Amygdala (tissue), 56 donors: ENCODE measurements around the gene FADS1.
A peak's percentile ranks its signal among the peaks of the same experiment; 100 is the strongest.

Experiments used
- DNase-seq, 56 donors: peaks; one replicate each; lab custom pipeline; 2025; lab: John Stamatoyannopoulos, UW

The FADS1 gene

DNA sequence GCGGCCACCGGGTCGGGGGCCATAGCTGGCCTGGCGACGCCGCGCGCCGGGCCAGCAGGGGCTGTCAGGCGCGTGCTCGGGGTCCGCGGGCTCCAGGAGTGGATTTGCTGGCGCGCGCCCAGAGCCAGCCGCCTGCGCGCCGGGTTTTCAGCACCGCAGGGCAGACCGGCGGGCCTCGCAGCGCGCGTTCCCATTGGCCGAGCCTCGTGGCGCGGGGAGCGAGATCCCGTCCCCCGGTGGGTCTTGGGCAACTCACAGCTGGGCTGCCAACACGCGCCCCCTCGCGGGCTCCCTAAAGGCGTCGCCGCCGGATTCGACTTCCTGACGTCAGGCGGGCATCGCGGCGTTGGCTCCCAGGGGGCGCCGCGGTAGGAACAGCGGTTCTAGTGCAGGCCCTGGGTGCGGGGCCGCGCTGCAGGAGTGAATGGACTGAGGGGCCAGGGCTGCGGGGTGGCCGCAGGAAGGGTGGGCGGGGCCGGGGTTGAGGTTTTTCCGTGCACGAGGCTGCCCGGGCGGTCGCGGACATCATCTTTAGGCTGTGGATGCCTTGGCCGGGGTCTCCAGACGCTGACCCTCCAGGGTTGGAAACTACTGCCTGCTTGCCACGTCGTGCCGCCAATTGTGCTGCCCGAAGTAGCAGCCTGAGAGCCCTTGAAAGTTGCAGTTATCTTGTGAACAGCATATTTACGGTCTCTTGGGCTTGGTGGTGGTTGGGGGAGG is at the start of gene FADS1:
TSS of gene FADS1 (minus strand) at position 268 of the 720 bp plus-strand sequence. CDS start at position 194, 74 bp downstream.
- DNase-seq, result peak in 55 of 56 donors; percentile 44 to 97 (median 88)

DNA sequence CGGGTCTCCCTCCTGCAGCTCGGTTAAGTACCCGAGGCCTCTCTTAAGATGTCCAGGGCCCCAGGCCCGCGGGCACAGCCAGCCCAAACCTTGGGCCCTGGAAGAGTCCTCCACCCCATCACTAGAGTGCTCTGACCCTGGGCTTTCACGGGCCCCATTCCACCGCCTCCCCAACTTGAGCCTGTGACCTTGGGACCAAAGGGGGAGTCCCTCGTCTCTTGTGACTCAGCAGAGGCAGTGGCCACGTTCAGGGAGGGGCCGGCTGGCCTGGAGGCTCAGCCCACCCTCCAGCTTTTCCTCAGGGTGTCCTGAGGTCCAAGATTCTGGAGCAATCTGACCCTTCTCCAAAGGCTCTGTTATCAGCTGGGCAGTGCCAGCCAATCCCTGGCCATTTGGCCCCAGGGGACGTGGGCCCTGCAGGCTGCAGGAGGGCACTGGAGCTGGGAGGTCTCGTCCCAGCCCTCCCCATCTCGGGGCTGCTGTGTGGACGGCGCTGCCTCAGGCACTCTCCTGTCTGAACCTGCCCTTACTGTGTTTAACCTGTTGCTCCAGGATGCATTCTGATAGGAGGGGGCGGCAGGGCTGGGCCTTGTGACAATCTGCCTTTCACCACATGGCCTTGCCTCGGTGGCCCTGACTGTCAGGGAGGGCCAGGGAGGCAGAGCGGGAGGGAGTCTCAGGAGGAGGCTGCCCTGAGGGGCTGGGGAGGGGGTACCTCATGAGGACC is 49.6 kb upstream of the FADS1 start:
- DNase-seq, result no peak

DNA sequence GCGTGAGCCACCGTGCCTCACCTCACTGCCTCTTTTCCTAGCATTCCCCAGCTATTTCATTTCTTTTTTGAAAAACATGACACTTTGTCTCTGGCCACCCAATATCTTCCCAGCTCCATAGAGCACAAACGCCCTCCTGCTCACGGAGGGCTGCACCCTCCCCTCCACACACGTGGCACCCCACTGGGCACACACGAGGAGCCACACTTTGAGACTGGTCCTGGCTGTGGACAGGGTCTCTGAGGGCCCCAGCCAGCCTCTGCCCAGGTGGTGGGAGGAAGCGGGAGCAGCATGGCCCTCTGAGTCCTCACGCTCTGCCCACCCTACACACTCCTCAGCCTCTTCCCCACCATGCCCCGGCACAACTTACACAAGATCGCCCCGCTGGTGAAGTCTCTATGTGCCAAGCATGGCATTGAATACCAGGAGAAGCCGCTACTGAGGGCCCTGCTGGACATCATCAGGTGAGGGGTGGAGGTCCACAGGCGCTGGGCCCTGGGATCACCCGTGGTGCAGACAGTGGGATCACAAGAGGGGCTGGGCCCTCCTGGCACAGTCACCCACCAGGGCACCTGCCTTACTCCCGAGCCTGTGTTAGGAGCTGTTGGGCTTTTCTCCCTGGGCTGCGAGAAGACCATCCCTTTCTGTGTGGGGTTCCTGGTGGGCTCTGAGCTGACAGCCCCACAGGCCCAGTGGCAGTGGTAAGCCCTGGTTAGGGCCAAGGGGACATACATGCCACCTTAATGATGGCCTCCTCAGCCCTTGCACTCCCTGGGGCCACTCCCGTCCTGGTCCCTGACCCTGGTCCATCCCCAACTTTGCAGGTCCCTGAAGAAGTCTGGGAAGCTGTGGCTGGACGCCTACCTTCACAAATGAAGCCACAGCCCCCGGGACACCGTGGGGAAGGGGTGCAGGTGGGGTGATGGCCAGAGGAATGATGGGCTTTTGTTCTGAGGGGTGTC is 48.3 kb upstream of the FADS1 start:
- no peak for DNase-seq

DNA sequence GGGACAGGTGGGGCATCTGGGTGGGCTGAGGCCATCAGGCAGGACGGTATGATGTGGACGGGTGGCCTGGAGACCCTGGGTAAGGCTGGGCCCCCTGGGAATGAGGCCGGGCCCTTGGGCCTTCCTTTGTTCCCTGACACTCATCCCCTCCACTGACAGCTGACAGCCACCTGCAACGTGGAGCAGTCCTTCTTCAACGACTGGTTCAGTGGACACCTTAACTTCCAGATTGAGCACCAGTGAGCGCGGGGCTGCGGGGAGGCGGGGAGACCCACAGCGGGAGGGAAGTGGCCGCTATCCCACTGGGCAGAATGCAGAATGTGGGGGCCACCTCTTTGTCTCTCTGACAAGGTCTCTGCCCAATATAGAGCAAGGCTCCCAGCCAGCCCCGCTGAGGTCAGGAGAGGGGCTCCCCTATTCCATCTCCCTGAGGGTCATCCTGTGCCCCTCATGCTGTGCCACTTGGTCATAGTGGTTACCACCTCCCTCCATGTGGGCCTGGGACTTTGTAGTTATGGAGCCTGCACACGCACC is 46.8 kb upstream of the FADS1 start:
- DNase-seq, result no peak

DNA sequence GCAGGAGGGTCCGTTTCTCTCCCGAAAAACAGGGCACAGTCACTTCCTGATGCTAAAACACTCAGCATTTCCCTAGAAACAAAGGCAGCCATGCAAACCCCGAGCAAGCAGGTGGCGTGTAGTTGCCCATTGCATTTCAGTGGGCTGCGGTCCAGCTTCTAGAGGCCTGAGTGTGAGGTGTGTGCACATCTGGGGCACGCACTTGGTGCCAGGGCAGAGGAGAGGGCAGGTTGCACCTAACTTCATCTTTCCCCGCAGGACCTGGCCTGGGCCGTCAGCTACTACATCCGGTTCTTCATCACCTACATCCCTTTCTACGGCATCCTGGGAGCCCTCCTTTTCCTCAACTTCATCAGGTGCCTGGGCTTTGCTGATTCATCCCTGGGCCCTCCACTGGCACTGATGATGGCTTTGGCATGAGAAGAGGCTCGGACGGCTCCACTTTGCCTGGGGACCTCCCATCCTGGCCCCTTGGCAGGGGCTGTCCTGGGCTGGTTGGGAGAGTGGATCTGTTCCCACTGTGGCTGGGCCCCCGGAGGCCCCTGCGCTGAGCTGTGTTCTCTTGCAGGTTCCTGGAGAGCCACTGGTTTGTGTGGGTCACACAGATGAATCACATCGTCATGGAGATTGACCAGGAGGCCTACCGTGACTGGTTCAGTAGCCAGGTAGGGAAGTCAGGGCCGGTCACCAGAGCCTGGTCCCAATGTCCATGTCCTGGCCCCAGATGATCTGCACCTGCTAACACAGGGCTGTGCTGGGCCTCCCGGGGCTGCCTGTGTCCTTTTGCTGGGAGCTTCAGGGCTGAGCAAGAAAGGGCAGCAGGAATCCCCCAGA is 46.1 kb upstream of the FADS1 start:
- DNase-seq, result no peak

DNA sequence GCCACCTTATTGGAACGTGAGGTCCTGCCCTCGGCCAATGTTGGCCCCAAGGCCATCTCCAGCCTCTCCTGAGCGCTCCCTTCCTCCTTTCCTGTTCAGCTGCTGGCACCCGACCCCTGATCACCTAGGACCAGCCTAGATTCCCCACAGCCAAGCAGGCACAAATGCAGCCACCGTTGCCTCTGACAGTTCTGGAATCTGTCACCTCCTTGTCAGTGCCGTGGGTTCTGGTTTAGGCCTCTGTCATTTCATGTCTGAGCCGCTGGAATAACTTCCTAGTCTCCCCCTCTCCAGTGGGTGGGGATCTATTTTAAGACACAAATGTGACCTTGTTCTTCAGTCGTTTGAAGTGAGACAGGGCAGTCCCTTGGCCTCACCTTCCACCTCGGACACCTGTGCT is 44.8 kb upstream of the FADS1 start:
- no peak for DNase-seq

DNA sequence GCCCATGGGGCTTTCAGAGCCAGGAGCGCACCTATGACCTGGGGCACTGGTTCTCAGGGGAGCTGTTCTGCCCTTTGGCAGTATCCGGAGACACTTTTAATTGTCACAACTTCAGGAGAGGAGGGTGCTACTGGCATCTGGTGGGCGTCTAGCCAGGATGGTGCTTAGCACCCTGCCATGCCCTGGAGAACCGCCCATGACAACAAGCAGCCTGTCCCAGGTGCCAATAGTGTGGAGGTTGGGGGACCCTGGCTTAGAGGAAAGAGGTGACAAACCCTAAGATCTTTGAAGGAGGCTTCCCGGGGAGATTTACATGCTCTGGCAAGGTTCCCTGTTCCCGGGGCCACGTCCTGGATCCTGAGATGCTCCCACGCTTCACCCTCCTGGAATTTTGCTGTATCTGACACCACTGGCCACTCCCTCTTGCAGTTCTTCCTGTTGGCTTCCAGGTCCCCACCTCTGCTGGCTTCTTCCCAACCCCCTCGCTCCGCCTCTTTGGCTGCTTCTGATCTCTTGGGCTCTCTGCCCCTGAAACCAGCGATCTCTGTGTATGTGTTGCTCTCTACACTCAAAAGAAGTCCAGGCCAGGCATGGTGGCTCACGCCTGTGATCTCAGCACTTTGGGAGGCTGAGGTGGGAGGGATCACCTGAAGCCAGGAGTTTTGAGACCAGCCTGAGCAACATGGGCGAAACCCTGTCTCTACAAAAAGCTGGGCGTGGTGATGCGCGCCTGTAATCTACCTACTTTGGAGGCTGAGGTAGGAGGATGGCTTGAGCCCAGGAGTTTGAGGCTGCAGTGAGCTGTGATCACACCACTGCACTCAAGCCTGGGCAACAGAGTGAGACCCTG is 43.5 kb upstream of the FADS1 start:
- DNase-seq, result peak in 2 of 56 donors; percentile 8 to 13

DNA sequence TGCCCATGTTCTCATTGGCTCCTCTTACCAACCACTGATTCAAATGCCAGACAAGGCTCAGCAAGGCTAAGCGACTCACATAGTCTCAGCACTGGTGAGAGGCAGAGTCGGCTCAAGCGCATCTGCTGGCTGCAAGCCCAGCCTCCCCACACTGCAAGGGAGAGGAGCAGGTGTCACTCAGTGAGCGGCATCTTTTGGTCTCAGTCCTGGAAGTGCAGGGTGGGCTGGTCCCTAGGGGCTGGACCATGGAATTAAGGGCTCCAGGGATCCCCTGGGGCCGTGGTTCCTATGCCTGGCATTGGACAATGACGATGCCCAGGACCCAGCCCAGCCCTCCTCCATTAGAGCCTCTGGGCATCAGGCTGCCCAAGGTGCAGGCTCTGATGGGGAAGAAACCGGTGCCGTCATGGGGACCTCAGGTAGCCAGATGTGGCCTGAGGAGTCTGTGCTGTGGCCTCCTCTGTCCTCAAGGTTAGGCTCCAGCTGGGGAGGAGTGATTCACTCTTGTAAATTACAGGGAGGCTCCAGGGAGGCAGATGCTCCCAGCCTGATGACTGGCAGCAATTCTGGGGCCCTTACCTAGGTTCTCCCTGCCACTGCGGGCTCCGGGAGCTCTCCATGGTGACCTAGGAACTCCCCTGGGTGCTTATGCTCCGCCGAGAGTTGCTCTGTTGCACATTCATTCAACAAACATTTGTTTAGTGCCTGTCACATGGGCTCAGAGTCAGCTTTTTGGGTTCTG is 39.3 kb upstream of the FADS1 start:
- DNase-seq, result peak in 4 of 56 donors; percentile 11 to 33 (median 23)

DNA sequence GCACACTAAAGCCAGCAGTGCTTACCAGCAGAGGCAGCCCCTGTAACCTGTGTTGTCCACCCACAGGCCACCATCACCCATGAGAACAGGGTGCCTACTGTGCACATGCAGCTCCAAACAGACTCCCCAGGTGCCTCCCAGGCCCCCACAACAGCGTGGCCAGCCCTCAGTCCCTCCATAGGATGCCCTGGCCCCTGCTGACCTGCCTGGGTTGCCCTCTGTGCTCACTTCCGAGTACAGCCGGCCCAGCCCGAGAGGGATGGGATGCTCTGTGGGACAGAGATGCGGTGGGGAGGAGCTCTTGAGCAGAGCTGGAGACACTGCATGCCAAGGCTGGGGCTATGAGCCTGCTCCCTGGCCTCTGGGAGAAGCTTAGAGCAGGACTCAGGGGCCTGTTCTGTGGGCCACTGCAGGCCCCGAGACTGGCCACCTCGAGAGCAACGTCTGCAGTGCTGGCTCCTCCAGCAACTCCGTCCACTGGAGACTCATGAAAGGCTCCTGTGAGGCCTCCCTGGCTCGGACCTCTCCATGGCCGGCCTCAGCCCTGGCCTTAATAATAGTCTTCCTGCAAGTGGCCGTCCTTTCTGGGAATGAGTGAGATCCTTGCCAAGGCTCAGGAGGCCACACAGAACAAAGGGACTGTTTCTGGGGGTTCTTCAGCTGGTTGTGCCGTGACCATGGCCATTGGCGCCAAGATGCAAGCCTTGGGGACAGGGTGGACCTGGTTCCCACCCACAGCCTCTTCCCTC is 38.3 kb upstream of the FADS1 start:
- peak in 15 of 56 donors; percentile 19 to 69 (median 43) for DNase-seq

DNA sequence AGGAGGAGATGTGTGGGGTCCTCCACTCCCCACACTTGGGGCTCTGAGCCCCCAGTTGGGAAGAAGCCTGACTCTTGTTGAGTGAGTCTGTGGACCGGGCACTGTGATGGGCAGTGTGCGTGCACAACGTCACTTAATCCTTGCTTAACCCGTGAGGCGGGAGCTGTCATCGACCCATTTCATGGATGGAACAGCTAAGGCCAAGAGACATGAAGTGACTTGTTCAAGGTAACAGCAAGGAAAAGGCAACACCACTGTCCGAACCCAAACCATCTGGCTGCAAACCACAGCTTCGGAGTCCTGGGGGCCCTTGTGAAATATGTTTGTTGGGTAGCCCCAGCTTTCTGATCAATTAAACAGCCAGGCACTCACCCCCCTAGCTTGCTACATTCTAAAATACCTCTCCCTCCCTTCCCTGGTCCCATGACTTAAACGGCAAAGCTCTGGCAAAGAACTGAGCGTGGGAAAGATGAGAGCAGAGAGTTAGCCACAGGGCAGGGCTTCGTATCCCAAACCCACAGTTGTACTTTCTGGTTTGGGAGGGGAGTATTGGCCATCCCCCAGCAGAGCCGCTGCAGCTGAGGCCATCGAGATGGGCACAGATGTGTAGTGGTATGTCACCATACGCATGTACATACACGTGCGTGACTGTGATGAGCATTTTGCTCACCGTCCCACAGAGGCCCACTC is 37.5 kb upstream of the FADS1 start:
- no peak for DNase-seq

DNA sequence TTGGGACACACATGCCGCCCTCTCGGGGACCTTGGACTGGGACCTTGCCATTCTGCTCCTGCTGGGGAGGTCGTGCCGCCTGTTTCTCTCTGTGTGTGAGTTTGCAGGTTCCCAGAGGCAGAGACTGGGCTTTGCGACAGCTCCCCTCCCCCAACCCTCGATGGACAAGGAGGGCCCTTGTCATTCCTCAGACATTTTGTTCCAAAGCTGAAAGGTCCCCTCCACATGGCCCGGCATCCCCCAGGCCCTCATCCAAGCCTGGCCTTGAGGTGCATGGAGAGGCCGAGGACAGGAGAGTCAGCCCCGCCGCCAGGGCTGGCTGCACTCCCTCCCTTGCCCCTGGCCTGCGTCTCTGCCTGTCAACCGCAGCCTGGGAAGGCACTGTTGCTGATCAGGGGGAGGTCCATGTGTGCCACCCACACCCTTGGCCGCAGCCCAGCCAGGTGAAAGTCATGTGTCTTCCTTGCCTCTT is 36.9 kb upstream of the FADS1 start:
- peak in 36 of 56 donors; percentile 23 to 82 (median 56) for DNase-seq

DNA sequence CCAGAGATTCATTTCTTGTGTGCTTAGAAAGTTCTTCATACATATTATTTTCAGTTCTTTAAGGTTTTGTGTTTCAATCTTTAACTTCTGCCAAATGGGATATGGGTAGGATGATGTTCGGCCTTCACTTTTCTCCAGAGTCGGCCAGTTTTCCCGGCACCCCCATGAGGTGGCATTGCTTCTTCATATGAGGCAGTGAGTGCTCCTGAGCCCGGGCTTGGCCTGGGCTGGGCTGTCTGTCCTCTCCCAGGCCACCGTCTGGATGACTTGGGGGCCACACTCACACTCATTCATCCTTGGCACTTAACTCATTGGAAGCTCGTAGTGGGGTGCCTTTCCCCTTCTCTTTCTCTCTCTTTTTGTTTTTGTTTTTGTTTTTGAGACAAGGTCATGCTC is 35.1 kb upstream of the FADS1 start:
- DNase-seq, result no peak

DNA sequence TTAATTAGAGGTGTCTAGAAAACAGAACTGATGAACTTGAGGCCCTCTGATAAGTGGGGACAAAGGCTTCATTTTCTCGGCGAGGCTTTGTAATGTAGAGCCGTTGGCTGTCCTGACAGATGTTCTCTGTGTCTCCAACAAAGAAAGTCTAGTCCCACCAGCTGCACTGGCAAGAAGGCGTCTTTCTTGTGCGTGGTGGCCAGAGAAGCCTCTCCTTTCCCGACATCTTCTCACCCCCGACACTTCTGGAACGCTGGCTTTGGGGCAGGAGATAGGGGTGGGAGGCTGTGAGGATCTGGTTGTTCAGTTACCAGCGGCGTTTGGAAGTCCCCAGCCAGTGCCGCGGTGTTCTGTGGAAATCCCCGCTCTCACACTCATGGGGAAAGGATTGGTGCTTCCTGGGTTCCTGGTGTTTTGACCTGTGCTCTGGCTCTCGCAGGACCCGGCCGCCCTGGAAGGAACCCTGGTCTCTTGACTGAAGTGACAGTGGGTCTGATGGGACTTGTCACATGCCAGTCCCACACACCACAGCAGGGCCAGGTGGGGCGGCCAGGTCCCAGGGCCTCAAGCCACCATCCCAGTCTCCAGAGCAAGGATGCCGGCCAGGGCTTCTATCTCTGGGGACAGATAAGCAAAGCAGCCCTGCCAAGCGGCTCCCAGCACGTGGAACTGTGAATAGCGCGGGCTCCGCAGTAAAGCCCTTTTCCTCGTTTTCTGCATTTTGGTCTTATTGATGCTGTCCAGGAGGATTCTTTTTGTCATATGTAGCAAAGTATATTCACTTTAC is 34.5 kb upstream of the FADS1 start:
- peak in 20 of 56 donors; percentile 19 to 66 (median 47) for DNase-seq

DNA sequence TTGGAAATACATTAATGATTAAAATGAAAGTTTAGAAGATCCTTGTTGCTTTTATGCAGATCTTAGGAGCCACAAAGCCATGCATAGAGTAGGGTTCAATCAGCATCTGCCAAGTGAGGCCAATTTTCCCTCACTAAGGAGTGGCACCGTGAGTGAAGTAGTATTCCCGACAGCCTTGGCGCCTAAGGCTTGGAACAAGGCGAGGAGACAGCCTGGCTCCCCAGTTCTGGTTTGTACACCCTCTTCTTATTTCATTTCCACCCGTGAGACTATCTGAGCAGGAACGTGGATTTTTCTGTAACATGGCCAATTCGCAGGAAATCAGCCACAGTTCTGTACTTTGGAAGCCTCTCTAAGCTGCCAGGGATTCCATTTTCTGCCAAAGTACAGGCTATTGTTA is 33.9 kb upstream of the FADS1 start:
- DNase-seq, result peak in 10 of 56 donors; percentile 18 to 53 (median 42)

DNA sequence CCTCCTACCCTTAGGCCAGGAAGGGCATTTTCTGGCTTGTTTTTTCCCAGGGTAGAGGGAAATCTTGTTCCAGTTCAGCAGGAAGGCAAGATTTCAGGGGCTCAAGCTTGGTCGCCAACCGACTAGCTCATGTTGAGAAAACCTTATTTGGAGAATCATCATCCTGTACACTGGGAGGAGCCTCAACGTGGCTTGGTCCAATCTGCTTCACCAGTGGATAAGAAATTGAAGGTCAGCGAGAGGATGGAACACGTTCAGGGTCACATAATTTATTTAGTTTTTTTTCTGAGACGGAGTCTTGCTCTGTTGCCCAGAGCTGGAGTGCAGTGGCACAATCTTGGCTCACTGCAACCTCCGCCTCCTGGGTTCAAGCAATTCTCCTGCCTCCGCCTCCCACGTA is 31.8 kb upstream of the FADS1 start:
- no peak for DNase-seq
